ENCODE results near the gene PAF1.

The PAF1 gene

GRCh38 chr19:39390751-39391437, at the start of gene PAF1, which contains the start of gene MED29:
PAF1 (minus strand) TSS chr19:39391106; CDS start chr19:39390864, 242 bp downstream.
MED29 (plus strand) TSS chr19:39391378; CDS start chr19:39391423, 45 bp downstream.
- peak; percentile 99 for FAIRE-seq

- no peak for FAIRE-seq
Observed at GRCh38 chr19:39438270-39438934, 47.5 kb upstream of the PAF1 start.

- FAIRE-seq = no peak
Observed at GRCh38 chr19:39436350-39436716, 45.4 kb upstream of the PAF1 start.

- peak; percentile 89 for FAIRE-seq
Observed at GRCh38 chr19:39435499-39436349, 44.8 kb upstream of the PAF1 start, which contains the start of gene RPS16. RPS16 (minus strand) TSS chr19:39435949; CDS start chr19:39435895, 54 bp downstream.

- no peak for FAIRE-seq
Observed at GRCh38 chr19:39434123-39435076, 43.5 kb upstream of the PAF1 start.

GRCh38 chr19:39433480-39434079, 42.7 kb upstream of the PAF1 start:
- no peak for FAIRE-seq

GRCh38 chr19:39432677-39433025, 41.7 kb upstream of the PAF1 start:
- FAIRE-seq = no peak

GRCh38 chr19:39430675-39431593, 40.0 kb upstream of the PAF1 start:
- no peak for FAIRE-seq

GRCh38 chr19:39428283-39429112, 37.6 kb upstream of the PAF1 start:
- peak; percentile 81 for FAIRE-seq

GRCh38 chr19:39427707-39428106, 36.8 kb upstream of the PAF1 start:
- FAIRE-seq = no peak

- FAIRE-seq = no peak
Observed at GRCh38 chr19:39426170-39426569, 35.3 kb upstream of the PAF1 start.

- no peak for FAIRE-seq
Observed at GRCh38 chr19:39425744-39426143, 34.8 kb upstream of the PAF1 start.

- no peak for FAIRE-seq
Observed at GRCh38 chr19:39424934-39425333, 34.0 kb upstream of the PAF1 start.

GRCh38 chr19:39423258-39424086, 32.6 kb upstream of the PAF1 start:
- FAIRE-seq = no peak

- FAIRE-seq = no peak
Observed at GRCh38 chr19:39422020-39422419, 31.1 kb upstream of the PAF1 start.

GRCh38 chr19:39420769-39421168, 29.9 kb upstream of the PAF1 start:
- FAIRE-seq = no peak

GRCh38 chr19:39419003-39419402, 28.1 kb upstream of the PAF1 start:
- no peak for FAIRE-seq

- FAIRE-seq = no peak
Observed at GRCh38 chr19:39417463-39418181, 26.7 kb upstream of the PAF1 start.

All from endometrium (tissue), 2 donors.